Stomach (tissue), 19 donors: ENCODE data around the gene OR4P4. TPM values are rescaled to one million over a fixed set of nuclear protein-coding genes. Genes with fewer than 3 reads are reported as not detected.

Experiments
- DNase-seq, 2 donors: peaks; one replicate each; pipeline versions ENCODE4 v3.0.0 to v3.0.0-alpha.2; 2013 to 2019
- H3K27ac ChIP-seq, 5 donors: fragments of 200-600 bp in 4 of 5; sonication (generic) in 4 of 5; one replicate each; pipeline ENCODE4 v1.5.1; 2013 to 2019; ENCODE audit warnings: mild to moderate bottlenecking in 1 of 5, moderate library complexity in 1 of 5
- H3K27me3 ChIP-seq, 3 donors: fragments of 200-600 bp; sonication (generic); one replicate each; pipeline ENCODE4 v1.5.1; 2017 to 2019; ENCODE audit warnings: mixed run types in 1 of 3
- H3K36me3 ChIP-seq, 4 donors: fragments of 200-600 bp; sonication (generic); 1 replicate in 3 of 4; 2 replicates in 1 of 4; pipeline ENCODE4 v1.5.1; 2016 to 2019
- H3K4me1 ChIP-seq, 4 donors: fragments of 200-600 bp; sonication (generic); one replicate each; pipeline ENCODE4 v1.5.1; 2016 to 2019
- H3K4me3 ChIP-seq, 4 donors: fragments of 200-600 bp; sonication (generic) in 3 of 4; one replicate each; pipeline ENCODE4 v1.5.1; 2016 to 2019; ENCODE audit warnings: mild to moderate bottlenecking in 1 of 4
- H3K9me3 ChIP-seq, 4 donors: fragments of 200-600 bp; sonication (generic); one replicate each; pipeline ENCODE4 v1.5.1; 2016 to 2019
- EP300 ChIP-seq: sonication (generic); formaldehyde crosslinking; IDR thresholded peaks from one replicate; pipeline ENCODE4 v1.6.1; 2017; ENCODE audit warnings: antibody characterized with exemption
- POLR2A ChIP-seq, 4 donors: fragments of 450-650 bp; IDR thresholded peaks; one replicate each; pipeline ENCODE4 v1.6.1; 2016; ENCODE audit warnings: antibody characterized with exemption in 4 of 4, control low read depth in 2 of 4, mild to moderate bottlenecking in 1 of 4, moderate library complexity in 1 of 4
- POLR2AphosphoS5 ChIP-seq, 3 donors: sonication (generic); formaldehyde crosslinking; IDR thresholded peaks; one replicate each; pipeline ENCODE4 v1.6.1; 2016; ENCODE audit warnings: antibody characterized with exemption in 3 of 3
- WGBS, 5 donors: extraction: QIAGEN DNeasy Blood & Tissue Kit in 3 of 5; methylation state at CpG; one replicate each; pipeline versions ENCODE4 v1.1.5 to v1.1.7; 2013 to 2018; 5-methylcytosine and 5-hydroxymethylcytosine counted together
- intact Hi-C: fragments of 100-400 bp; cut with DNase I; formaldehyde crosslinking; loops from one replicate; pipeline ENCODE4 v1.15.1; 2023; ENCODE audit warnings: low total_unique reads
- long read RNA-seq, 10 donors: transcript quantifications; one replicate each; lab custom pipeline, GENCODE V29; 2026
- polyA plus RNA-seq, 3 donors: library from polyadenylated mRNA; stranded (reverse); fragments of 200-250 nt; gene quantifications; one replicate each; pipeline ENCODE4 v1.2.3, GENCODE V29; 2013
- total RNA-seq, 5 donors: library from RNA; depleted of rRNA; stranded (reverse); fragments of >200 nt; gene quantifications; one replicate each; pipeline versions ENCODE4 v1.1.0 to v1.2.3, GENCODE V29; 2014 to 2016
- TF ChIP-seq, protein P1 (sequence below), 7 experiments: fragments of 450-650 bp in 4 of 7; fragments of 200-600 bp in 3 of 7; sonication (generic) in 3 of 7; IDR thresholded peaks; one replicate each; pipeline ENCODE4 v1.5.1; 2016 to 2019; ENCODE audit warnings: antibody characterized with exemption in 7 of 7, control low read depth in 2 of 7, mild to moderate bottlenecking in 1 of 7
- donor health status: healthy with polysubstance abuse.
- donor health status: Bipolar disorder and iron deficiency.
- donor health status: healthy.

Gene OR4P4
- not detected for total RNA-seq
- polyA plus RNA-seq: not detected
- long read RNA-seq, donor 1: 0 reads
- long read RNA-seq, donor 2: 0 reads
- long read RNA-seq, donor 3: 0 reads
- long read RNA-seq, donor 4: 0 reads
- long read RNA-seq, donor 5: 0 reads
- long read RNA-seq, donor 6: 0 reads
- long read RNA-seq, donor 7: 0 reads
- long read RNA-seq, donor 8: 0 reads
- long read RNA-seq, donor 9: 0 reads
- long read RNA-seq, donor 10: 0 reads

DNA sequence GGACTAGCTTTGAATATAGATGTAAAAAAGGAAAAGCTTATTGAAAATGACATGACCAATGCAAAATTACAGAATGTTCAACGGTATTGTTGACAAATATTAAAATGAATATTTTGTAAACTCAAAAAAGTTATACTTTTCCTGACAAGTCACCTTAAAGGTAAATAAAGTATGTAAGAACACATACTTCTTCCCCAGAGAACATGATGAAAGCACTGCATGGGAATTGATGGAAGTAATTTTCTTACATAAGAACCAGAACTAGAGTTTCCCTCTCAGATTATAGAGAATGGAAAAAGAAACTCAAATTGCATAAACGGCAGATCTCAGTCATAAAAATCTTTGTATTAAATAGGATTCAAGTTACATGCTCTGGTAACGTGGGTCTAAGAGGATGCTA is at the start of gene OR4P4:
OR4P4 (plus strand) TSS at position 301 of the 400 bp plus-strand sequence.
- H3K27me3 ChIP-seq: no peaks in the 10 kb centered on the region
- no peak for DNase-seq
- intact Hi-C loops: no loop called here
- no peak within 1 kb of the TSS for H3K27ac ChIP-seq
- no peaks in the 10 kb centered on the region for H3K36me3 ChIP-seq
- H3K9me3 ChIP-seq: peaks cover 0 to 7% (median 0%) of the 10 kb centered on the region in 4 donors
- WGBS, 5 donors: 38 to 51% (median 44%) methylated on average over 3 of the region's 3 CpGs
- H3K4me1 ChIP-seq: no peaks in the 10 kb centered on the region
- H3K4me3 ChIP-seq: no peak within 1 kb of the TSS
- no peak for TF ChIP-seq POLR2A (IDR thresholded peaks at IDR 0.05)
- TF ChIP-seq, protein P1, sequence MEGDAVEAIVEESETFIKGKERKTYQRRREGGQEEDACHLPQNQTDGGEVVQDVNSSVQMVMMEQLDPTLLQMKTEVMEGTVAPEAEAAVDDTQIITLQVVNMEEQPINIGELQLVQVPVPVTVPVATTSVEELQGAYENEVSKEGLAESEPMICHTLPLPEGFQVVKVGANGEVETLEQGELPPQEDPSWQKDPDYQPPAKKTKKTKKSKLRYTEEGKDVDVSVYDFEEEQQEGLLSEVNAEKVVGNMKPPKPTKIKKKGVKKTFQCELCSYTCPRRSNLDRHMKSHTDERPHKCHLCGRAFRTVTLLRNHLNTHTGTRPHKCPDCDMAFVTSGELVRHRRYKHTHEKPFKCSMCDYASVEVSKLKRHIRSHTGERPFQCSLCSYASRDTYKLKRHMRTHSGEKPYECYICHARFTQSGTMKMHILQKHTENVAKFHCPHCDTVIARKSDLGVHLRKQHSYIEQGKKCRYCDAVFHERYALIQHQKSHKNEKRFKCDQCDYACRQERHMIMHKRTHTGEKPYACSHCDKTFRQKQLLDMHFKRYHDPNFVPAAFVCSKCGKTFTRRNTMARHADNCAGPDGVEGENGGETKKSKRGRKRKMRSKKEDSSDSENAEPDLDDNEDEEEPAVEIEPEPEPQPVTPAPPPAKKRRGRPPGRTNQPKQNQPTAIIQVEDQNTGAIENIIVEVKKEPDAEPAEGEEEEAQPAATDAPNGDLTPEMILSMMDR (IDR thresholded peaks at IDR 0.05): no peak
- no peak for TF ChIP-seq POLR2AphosphoS5 (IDR thresholded peaks at IDR 0.05)
- TF ChIP-seq EP300: no peak

DNA sequence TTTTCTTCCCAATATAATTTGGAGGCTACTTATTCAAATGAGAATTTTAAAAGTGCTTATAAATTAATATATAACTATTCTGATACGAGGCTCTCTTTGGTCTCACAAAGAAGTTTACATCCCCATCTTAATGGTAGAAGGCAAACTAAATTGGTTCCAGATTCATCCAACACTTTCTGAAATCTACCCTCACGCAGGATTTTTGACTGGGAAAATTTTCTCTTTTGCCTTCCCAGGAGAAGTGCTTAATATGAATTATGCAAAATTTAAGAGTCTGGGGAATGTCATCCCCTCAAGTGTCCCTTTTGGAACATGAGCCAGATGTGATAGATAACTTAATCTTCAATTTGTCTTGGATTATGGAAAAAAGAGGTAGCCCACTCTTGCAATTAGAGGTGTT is 27.4 kb upstream of the OR4P4 start, which contains the start of gene OR4C11:
OR4C11 (minus strand) TSS at position 101 of the 400 bp plus-strand sequence. CDS start 3,272 bp downstream, outside the sequence.
- Histone ChIP-seq H3K9me3 (peaks cover 0 to 14% (median 0%) of the 10 kb centered on the region in 4 donors), H3K27ac (no peak within 1 kb of the TSS), H3K4me1 (no peaks in the 10 kb centered on the region), H3K4me3 (no peak within 1 kb of the TSS), H3K27me3 (no peaks in the 10 kb centered on the region), H3K36me3 (no peaks in the 10 kb centered on the region)
- WGBS, 5 donors: 42 to 55% (median 45%) methylated on average over 2 of the region's 2 CpGs
- DNase-seq: no peak
- intact Hi-C loops: no loop called here
- TF ChIP-seq EP300 (no peak), POLR2A (IDR thresholded peaks at IDR 0.05) (no peak), POLR2AphosphoS5 (IDR thresholded peaks at IDR 0.05) (no peak)
- TF ChIP-seq, protein P1 (IDR thresholded peaks at IDR 0.05): no peak

DNA sequence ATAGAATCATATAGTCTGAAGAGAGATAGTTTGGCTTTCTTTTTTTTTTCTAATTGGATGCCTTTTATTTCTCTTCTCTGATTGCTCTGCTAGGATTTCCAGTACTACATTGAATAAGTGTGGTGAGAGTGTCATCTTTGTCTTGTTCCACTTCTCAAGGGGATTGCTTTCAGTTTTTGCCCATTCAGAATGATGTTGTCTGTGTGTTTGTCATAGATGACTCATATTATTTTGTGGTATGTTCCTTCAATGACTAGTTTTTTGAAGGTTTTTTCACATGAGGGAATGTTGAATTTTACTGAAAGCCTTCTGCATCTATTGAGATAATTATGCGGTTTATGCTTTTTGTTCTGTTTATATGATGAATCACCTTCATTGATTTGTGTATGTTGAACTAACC is 10.4 kb upstream of the OR4P4 start:
- no peak overlapping the region for H3K4me3 ChIP-seq
- H3K36me3 ChIP-seq: no peaks in the 10 kb centered on the region
- H3K27me3 ChIP-seq: no peaks in the 10 kb centered on the region
- 69 to 96% (median 81%) methylated on average over 1 of the region's 1 CpG for WGBS, 5 donors
- no peak overlapping the region for H3K27ac ChIP-seq
- no peak for TF ChIP-seq POLR2AphosphoS5 (IDR thresholded peaks at IDR 0.05)
- TF ChIP-seq, protein P1 (IDR thresholded peaks at IDR 0.05): no peak
- TF ChIP-seq POLR2A (IDR thresholded peaks at IDR 0.05): no peak
- no peak for TF ChIP-seq EP300
- no peak for DNase-seq
- peaks cover 0 to 26% (median 0%) of the 10 kb centered on the region in 4 donors for H3K9me3 ChIP-seq
- intact Hi-C loops: no loop called here
- no peaks in the 10 kb centered on the region for H3K4me1 ChIP-seq

GRCh38 chr11:55648027-55648426 is 13.1 kb downstream of the OR4P4 start, which contains the start of gene OR4S2:
OR4S2 (plus strand) TSS chr11:55648327; CDS start chr11:55650904, 2,577 bp downstream.
- no peaks in the 10 kb centered on the region for H3K27me3 ChIP-seq
- DNase-seq: no peak
- WGBS, 5 donors: 67 to 79% (median 74%) methylated on average over 2 of the region's 2 CpGs
- intact Hi-C loops: no loop called here
- H3K36me3 ChIP-seq: no peaks in the 10 kb centered on the region
- no peaks in the 10 kb centered on the region for H3K4me1 ChIP-seq
- no peak within 1 kb of the TSS for H3K27ac ChIP-seq
- TF ChIP-seq POLR2A (IDR thresholded peaks at IDR 0.05) (no peak), EP300 (no peak), POLR2AphosphoS5 (IDR thresholded peaks at IDR 0.05) (no peak)
- TF ChIP-seq, protein P1 (IDR thresholded peaks at IDR 0.05): no peak
- no peak within 1 kb of the TSS for H3K4me3 ChIP-seq
- no peaks in the 10 kb centered on the region for H3K9me3 ChIP-seq
